Body of pancreas (tissue), 4 donors: ENCODE data around the gene DCDC2.

Source experiments
- CTCF ChIP-seq, 7 experiments: fragments of 450-650 bp in 4 of 7; fragments of 200-600 bp in 3 of 7; sonication (generic) in 3 of 7; IDR thresholded peaks; one replicate each; pipeline ENCODE4 v1.5.1; 2016 to 2019; ENCODE audit warnings: antibody characterized with exemption in 7 of 7
- POLR2A ChIP-seq, 3 donors: fragments of 450-650 bp; IDR thresholded peaks; one replicate each; pipeline ENCODE4 v1.6.1; 2016; ENCODE audit warnings: antibody characterized with exemption in 3 of 3, mild to moderate bottlenecking in 2 of 3

GRCh38 chr6:24127316-24127715 is 230.5 kb downstream of the DCDC2 start:
- TF ChIP-seq POLR2A (IDR thresholded peaks at IDR 0.05) (no peak), CTCF (IDR thresholded peaks at IDR 0.05) (no peak)
